GM12878 (cell line): ENCODE results near the gene PCYT1B. TPM values are rescaled to one million over a fixed set of nuclear protein-coding genes. Genes with fewer than 3 reads are reported as not detected.

Experiments
- ATAC-seq: fragments of 200-7000 bp; cut with Tn5 transposase; 3 replicates; pipeline ENCODE4 v1.9.1; 2020; ENCODE audit warnings: mild to moderate bottlenecking, moderate library complexity
- BruUV-seq: library from RNA; stranded (reverse); fragments of 400-500 nt; replicated peaks from 2 replicates; lab custom pipeline; 2021; lab: Mats Ljungman, UMichigan
- CTCF ChIA-PET: fragments of 300-600 bp; sonication (Branson Sonifier 250); formaldehyde crosslinking; extraction: SDS; loops from one replicate; lab custom pipeline; 2021; ENCODE audit warnings: inconsistent platforms; lab: Yijun Ruan, JAX
- POLR2A ChIA-PET: fragments of 350-600 bp; formaldehyde crosslinking; extraction: SDS; loops from one replicate; lab custom pipeline; 2021; ENCODE audit warnings: inconsistent platforms; lab: Charles Lee
- RAD21 ChIA-PET: fragments of 300-600 bp; sonication (Branson Sonifier 250); formaldehyde crosslinking; loops from one replicate; lab custom pipeline; 2023; ENCODE audit warnings: antibody characterized with exemption; ENCODE audit not compliant: unreplicated experiment; lab: Charles Lee
- SMC1A ChIA-PET: fragments of 300-600 bp; sonication (Branson Sonifier 250); formaldehyde crosslinking; loops from one replicate; lab custom pipeline; 2023; ENCODE audit not compliant: unreplicated experiment, uncharacterized antibody; lab: Charles Lee
- DNase-seq: peaks from one replicate; pipeline ENCODE4 v3.0.0-alpha.2; 2011; ENCODE audit warnings: low read depth, low spot score
- FAIRE-seq: peaks from 3 replicates; lab custom pipeline; 2011; peaks lifted over from hg19 to GRCh38; lab: Jason Lieb, UNC
- H2AFZ ChIP-seq: 2 replicates; pipeline ENCODE4 v1.6.0; 2011; ENCODE audit warnings: low read depth, low read length, control low read depth; ENCODE audit not compliant: control insufficient read depth
- H3K27ac ChIP-seq: 2 replicates; pipeline ENCODE4 v1.5.1; 2011; ENCODE audit warnings: control low read depth; ENCODE audit not compliant: control insufficient read depth, insufficient read depth
- H3K27me3 ChIP-seq, 2 experiments: replicated peaks in 1 of 2; 2 replicates each; pipeline versions ENCODE4 v1.6.0 to v1.6.1; 2011; ENCODE audit warnings: low read length in 1 of 2; ENCODE audit not compliant: control insufficient read depth in 2 of 2, insufficient read depth in 2 of 2
- H3K36me3 ChIP-seq, 2 experiments: 2 replicates each; pipeline ENCODE4 v1.5.1; 2011; ENCODE audit warnings: low read length in 1 of 2; ENCODE audit not compliant: control insufficient read depth in 2 of 2, insufficient read depth in 2 of 2
- H3K4me1 ChIP-seq: 2 replicates; pipeline ENCODE4 v1.6.1; 2011; ENCODE audit warnings: mild to moderate bottlenecking, low read length, moderate library complexity, mixed read lengths; ENCODE audit not compliant: control insufficient read depth, insufficient read depth
- H3K4me2 ChIP-seq: 2 replicates; pipeline ENCODE4 v1.6.0; 2011; ENCODE audit warnings: control low read depth; ENCODE audit not compliant: control insufficient read depth, insufficient read depth
- H3K4me3 ChIP-seq: fragments of 200-600 bp; sonication (generic); 2 replicates; pipeline ENCODE4 v1.5.1; 2016
- H3K79me2 ChIP-seq: 2 replicates; pipeline ENCODE4 v1.6.0; 2011; ENCODE audit warnings: low read length; ENCODE audit not compliant: control insufficient read depth, insufficient read depth
- H3K9ac ChIP-seq: 2 replicates; pipeline ENCODE4 v1.8.0; 2011; ENCODE audit warnings: low read length, control low read depth, mixed read lengths; ENCODE audit not compliant: control insufficient read depth, insufficient read depth
- H3K9me3 ChIP-seq: replicated peaks from 3 replicates; pipeline ENCODE4 v1.5.1; 2011; ENCODE audit warnings: mild to moderate bottlenecking, low read length; ENCODE audit not compliant: control insufficient read depth, insufficient read depth
- H4K20me1 ChIP-seq: 2 replicates; pipeline ENCODE4 v1.6.0; 2011; ENCODE audit not compliant: control insufficient read depth, insufficient read depth
- BCL3 ChIP-seq: IDR thresholded peaks from 2 replicates; pipeline ENCODE4 v1.6.1; 2011; ENCODE audit warnings: borderline replicate concordance, low read depth, mild to moderate bottlenecking, moderate library complexity, low read length; ENCODE audit not compliant: insufficient read depth, poor library complexity, severe bottlenecking
- CHD1 ChIP-seq: IDR thresholded peaks from 2 replicates; pipeline ENCODE4 v1.6.1; 2012; ENCODE audit warnings: low read depth, low read length, improper control_type of control experiment
- CHD4 ChIP-seq: fragments of 200-600 bp; sonication (generic); IDR thresholded peaks from 2 replicates; pipeline ENCODE4 v1.6.1; 2016; ENCODE audit warnings: mild to moderate bottlenecking
- HCFC1 ChIP-seq: fragments of 150-350 bp; IDR thresholded peaks from 2 replicates; pipeline ENCODE4 v1.6.1; 2014; ENCODE audit warnings: low read length
- IRF5 ChIP-seq: fragments of 450-650 bp; IDR thresholded peaks from 2 replicates; pipeline ENCODE4 v1.6.1; 2017; ENCODE audit warnings: borderline replicate concordance
- KLF5 ChIP-seq: fragments of 450-650 bp; IDR thresholded peaks from 2 replicates; pipeline ENCODE4 v1.6.1; 2014; ENCODE audit warnings: mild to moderate bottlenecking; ENCODE audit not compliant: partially characterized antibody
- MTA2 ChIP-seq: fragments of 450-650 bp; IDR thresholded peaks from 2 replicates; pipeline ENCODE4 v1.6.1; 2016; ENCODE audit warnings: low read depth, mild to moderate bottlenecking, moderate library complexity
- NFYB ChIP-seq: IDR thresholded peaks from 2 replicates; pipeline ENCODE4 v1.6.1; 2011; ENCODE audit warnings: low read depth, mild to moderate bottlenecking, low read length, improper control_type of control experiment, moderate library complexity; ENCODE audit not compliant: insufficient read depth
- RFX5 ChIP-seq: IDR thresholded peaks from 2 replicates; pipeline ENCODE4 v1.6.1; 2011; ENCODE audit warnings: low read depth, low read length, improper control_type of control experiment
- SMAD1 ChIP-seq: fragments of 450-650 bp; IDR thresholded peaks from 2 replicates; pipeline ENCODE4 v1.6.1; 2018; ENCODE audit warnings: mild to moderate bottlenecking, low read depth; ENCODE audit not compliant: partially characterized antibody
- SREBF2 ChIP-seq: IDR thresholded peaks from 2 replicates; pipeline ENCODE4 v1.6.1; 2012; ENCODE audit warnings: mild to moderate bottlenecking, low read length
- SUZ12 ChIP-seq: fragments of 200-600 bp; sonication (generic); IDR thresholded peaks from one replicate; pipeline ENCODE4 v1.6.1; 2018; ENCODE audit warnings: antibody characterized with exemption, mild to moderate bottlenecking; ENCODE audit not compliant: unreplicated experiment
- ZNF687 ChIP-seq: fragments of 450-650 bp; IDR thresholded peaks from 2 replicates; pipeline ENCODE4 v1.6.1; 2017; ENCODE audit warnings: mild to moderate bottlenecking, moderate library complexity
- WGBS: methylation state at CpG from one replicate; pipeline ENCODE4 v1.1.6; 2016; ENCODE audit warnings: low lambda C conversion rate; ENCODE audit not compliant: insufficient replicate concordance, insufficient coverage; ENCODE audit errors: missing lambda C conversion rate; 5-methylcytosine and 5-hydroxymethylcytosine counted together
- in situ Hi-C: fragments of 300-500 bp; cut with MboI; formaldehyde crosslinking; loops from 9 replicates; pipeline ENCODE4 v1.14.3; 2018; ENCODE audit warnings: mixed read lengths
- intact Hi-C: fragments of 100-400 bp; cut with micrococcal nuclease; formaldehyde crosslinking; loops from one replicate; pipeline ENCODE4 v1.14.2; 2022; ENCODE audit not compliant: unreplicated experiment
- polyA plus RNA-seq, 11 experiments: library from polyadenylated mRNA; depleted of rRNA in 4 of 11; unstranded in 6 of 11; stranded (reverse) in 5 of 11; fragments of >200 nt; fragmentation: Nextera tagmentation in 4 of 11; fragmentation: Illumina TruSeq in 1 of 11; extraction: Ambion mirVana in 4 of 11; extraction: Trizol in 1 of 11; gene quantifications; 1 replicate in 1 of 11; 2 replicates in 10 of 11; pipeline versions ENCODE4 v1.2.1 to v1.2.3, GENCODE V29; 2011 to 2016; ENCODE audit warnings: inconsistent platforms in 2 of 11, missing spikeins in 2 of 11, low read depth in 1 of 11
- total RNA-seq, 4 experiments: library from RNA; depleted of rRNA in 3 of 4; stranded (reverse); fragments of >200 nt in 3 of 4; fragmentation: Illumina TruSeq in 1 of 4; extraction: Trizol in 1 of 4; gene quantifications; 2 replicates each; pipeline versions ENCODE4 v1.2.1 to v1.2.3, GENCODE V29; 2013 to 2021

Gene PCYT1B
- total and polyA plus RNA-seq, 10 of the 15 experiments (the other 5 are each of a cell fraction or from before 2014, with no cell fraction given), result 0.10 TPM; not detected in 9

- ChIA-PET SMC1A (interaction anchor here (1.4 to 2.5 kb wide), 2 partner anchors 168 to 192 kb away, joined by 3 to 9 read pairs; no protein-coding TSS in a partner anchor), POLR2A (no interaction called here), CTCF (no interaction called here), RAD21 (no interaction called here)
- 63% methylated on average over 19 of the region's 19 CpGs for WGBS
- no peak overlapping the region for H3K4me2 ChIP-seq
- ATAC-seq (no peak), DNase-seq (no peak), FAIRE-seq (no peak)
- no peak overlapping the region for H3K9ac ChIP-seq
- no peaks in the 10 kb centered on the region for H3K79me2 ChIP-seq
- H4K20me1 ChIP-seq, result no peaks in the 10 kb centered on the region
- intact Hi-C loops, result loop anchor here (10.0 kb wide), 1 partner anchor 299 kb away; no protein-coding TSS in a partner anchor
- no peaks in the 10 kb centered on the region for H3K9me3 ChIP-seq
- in situ Hi-C loops, result no loop called here
- BruUV-seq, result no TSS peak
- H3K4me1 ChIP-seq, result no peaks in the 10 kb centered on the region
- no peaks in the 10 kb centered on the region for H3K36me3 ChIP-seq
- no peak overlapping the region for H3K4me3 ChIP-seq
- H3K27me3 ChIP-seq, result no peaks in the 10 kb centered on the region; a peak in 2 of 4 replicates
- TF ChIP-seq ZNF687, result no peak
- TF ChIP-seq NFYB, result no peak
- TF ChIP-seq SMAD1, result no peak
- no peak for TF ChIP-seq HCFC1
- no peak for TF ChIP-seq SREBF2
- TF ChIP-seq SUZ12, result no peak
- no peak for TF ChIP-seq BCL3
- no peak for TF ChIP-seq IRF5
- no peak for TF ChIP-seq CHD1
- no peak for TF ChIP-seq KLF5
- no peak for TF ChIP-seq CHD4
- TF ChIP-seq RFX5, result no peak
- TF ChIP-seq MTA2, result no peak
- H3K27ac ChIP-seq, result no peak overlapping the region
- H2AFZ ChIP-seq, result no peak overlapping the region
These were observed 83.7 kb downstream of the PCYT1B start for GRCh38 chrX:24563291-24564010.
